NB4 (cell line): ENCODE data around the gene GRIK1.

Source experiments
- CTCF ChIP-seq: IDR thresholded peaks from one replicate; pipeline ENCODE4 v1.5.1; 2012; ENCODE audit warnings: low read depth, low read length
- MAX ChIP-seq: IDR thresholded peaks from 2 replicates; pipeline ENCODE4 v1.6.1; 2011; ENCODE audit warnings: low read depth, low read length
- MYC ChIP-seq: IDR thresholded peaks from 2 replicates; pipeline ENCODE4 v1.6.1; 2011; ENCODE audit warnings: low read depth, low read length
- POLR2A ChIP-seq: IDR thresholded peaks from 2 replicates; pipeline ENCODE4 v1.6.1; 2011; ENCODE audit warnings: mild to moderate bottlenecking; ENCODE audit not compliant: insufficient read length; ENCODE audit errors: extremely low read depth

GRCh38 chr21:29829564-29830275 lies 110.1 kb downstream of the GRIK1 start:
- TF ChIP-seq CTCF = no peak
- TF ChIP-seq MYC = no peak
- no peak for TF ChIP-seq POLR2A
- TF ChIP-seq MAX = no peak
